HG03460 (cell line): ENCODE results near the gene DRICH1.
"Not testable (repeated sequence)": the region's sequence is repeated elsewhere in the genome, so short reads cannot be mapped to it uniquely, and the experiment has no call there.

Experiments used
- ATAC-seq: cut with Tn5 transposase; IDR thresholded peaks from one replicate; pipeline ENCODE4 v1.9.1; 2021; ENCODE audit not compliant: unreplicated experiment

Gene DRICH1

DNA sequence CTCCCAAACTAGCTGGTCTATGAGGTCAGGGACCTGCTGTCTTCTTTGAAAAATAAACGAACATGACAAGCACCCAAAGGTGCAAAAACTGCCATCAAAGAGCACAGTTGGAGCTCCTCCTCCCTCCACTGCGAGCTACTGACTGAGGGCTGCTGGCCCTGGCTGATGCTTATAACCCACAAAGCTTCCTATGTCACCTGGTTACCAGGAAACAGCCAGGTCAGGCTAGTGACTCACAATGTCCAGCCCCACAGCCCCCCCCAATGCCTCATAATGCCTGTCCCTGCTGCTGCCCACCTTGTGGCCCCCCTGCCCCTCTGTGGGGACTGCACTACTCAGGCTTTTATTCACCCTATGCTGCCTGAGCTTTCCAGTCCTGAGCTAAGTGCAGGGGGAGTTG, at the start of gene DRICH1:
Gene DRICH1, minus strand, starts transcription at position 144 of the 400 bp plus-strand sequence. CDS start 298 bp downstream, outside the sequence.
- ATAC-seq: no peak

DNA sequence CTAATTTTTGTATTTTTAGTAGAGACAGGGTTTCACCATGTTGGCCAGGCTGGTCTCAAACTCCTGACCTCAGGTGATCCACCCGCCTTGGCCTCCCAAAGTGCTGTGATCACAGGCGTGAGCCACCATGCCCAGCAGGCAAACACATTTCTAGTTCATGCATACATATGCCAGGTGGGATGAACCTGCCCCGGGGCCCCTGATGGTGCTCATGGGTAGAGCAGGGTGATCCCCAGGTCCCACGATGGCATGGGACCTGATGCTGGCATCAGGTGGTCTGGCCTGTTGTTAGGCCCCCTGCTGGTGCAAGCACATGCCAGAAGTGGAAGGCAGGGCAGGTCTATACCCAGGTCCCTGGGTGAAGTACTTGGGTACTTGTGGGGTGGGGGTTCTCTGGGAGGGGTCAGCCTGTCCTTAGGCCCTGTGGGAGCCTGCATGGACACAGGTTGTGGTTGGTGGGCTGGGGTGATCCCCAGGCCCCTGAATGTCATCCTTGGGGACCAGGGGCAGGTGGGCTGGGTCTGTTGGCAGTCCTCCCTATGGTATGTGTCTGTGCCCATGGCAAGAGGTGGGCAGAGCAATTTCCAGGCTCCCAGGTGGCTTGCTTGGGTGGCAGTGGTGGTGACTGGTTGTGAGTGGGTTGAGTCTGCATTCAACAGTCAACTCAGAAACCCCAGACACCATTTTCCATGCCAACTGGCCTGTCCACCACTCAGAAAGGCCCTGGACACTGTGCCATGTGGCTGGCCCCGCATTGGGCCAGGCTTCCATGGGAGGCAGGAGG, 49.1 kb upstream of the DRICH1 start:
- no peak for ATAC-seq

DNA sequence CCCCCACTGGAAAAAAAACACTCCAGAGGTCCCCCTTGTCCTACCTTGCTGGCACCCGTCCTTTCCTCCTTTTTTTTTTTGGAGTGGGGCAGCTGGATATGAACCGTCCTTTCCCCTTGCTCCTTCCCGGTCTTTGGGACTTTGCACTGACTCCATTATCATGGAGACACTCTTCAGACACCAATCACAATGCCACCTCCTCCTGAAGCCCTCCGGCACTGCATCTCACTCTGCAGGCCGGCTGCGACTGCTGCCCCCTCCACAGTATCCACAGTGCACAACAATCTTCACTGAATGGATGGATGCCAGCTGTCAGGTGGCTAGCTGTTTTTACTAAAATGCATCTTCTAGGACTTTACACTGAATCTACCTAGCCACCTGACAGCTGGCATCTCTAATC, 46.0 kb upstream of the DRICH1 start:
- ATAC-seq: no peak

DNA sequence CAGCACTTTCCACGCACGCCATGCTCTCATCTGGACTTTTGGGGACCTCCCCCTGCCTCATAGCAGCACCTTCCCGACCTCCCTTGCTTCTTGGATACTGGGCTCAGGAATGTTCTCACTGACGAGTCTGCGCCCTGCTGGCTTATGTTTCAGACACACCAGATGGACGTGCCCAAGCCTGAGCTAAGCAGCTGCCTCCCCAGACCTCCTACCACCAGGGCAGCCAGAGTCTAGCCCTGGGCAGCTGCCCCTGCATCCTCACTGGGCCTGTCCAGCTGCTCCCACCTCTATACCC, 45.5 kb upstream of the DRICH1 start:
- no peak for ATAC-seq

DNA sequence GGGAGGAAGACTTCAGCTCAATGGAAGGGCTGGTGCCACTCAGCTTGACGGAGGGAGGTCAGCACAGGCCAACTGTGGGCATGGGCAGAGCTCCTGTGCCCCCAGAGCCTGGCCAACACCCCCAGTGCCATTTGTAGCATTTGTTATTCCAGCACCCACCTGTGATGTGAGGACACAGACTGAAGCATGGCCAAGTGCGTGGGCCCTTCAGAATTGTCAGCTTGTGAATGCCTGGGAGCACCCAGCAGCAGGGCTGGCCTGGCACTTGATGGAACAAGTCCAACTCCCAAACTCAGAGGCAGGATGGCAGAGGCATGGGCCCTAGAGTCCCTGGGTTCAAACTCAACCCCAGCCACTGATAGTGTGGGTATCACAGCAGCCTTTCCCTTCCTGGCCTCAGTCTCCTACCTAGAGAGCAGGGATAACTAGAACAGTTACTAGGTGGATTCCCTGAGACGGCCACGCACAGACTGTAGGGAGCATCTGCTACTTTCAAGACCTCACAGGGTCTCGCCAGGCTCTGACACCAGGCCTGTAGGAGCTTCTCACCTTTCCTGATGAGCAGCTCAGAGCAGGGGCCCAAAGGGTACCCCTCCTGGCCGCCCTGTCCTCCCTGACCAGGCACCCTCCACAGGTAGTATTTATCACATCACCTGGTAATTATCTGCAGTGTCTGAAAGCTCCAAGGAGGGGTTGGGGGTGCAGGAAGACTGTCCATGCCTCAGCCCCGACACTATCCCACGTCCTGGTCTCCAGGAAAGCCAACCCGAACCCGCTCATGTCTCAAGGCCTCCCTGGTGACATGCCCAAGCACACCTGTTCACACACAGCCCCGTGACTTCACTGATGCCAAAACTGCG, 45.0 kb upstream of the DRICH1 start:
- not testable (repeated sequence) for ATAC-seq

GRCh38 chr22:23675502-23676415, 43.6 kb upstream of the DRICH1 start:
- no peak for ATAC-seq

DNA sequence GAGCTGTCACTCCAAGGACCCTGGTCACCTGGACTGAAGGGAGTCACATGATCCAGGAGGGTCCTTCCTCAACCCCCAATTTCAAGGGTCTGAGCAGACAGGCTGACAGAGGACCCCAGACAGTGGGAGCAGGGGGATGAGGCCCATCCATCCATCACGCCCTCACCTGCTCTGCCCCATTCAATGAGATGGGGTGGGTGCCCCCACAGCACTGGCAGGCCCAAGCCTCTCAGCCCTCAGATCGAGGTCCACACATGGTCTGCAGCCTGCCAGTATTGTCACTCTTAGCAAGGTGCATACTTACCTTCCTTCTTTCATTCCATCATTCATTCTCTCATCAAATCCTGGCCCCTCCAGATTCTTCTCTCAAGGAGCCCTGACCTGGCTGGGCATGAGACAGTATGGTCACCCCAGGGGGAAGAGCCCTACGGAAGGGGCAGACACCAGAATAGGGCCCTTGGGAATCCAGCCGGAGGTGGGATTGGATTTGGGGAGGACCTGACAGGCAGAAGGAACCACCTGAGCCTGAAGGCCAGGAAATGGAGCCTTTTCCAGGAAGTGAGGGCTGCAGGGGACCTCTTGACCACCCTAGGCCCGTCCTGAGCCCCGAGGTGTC, 42.9 kb upstream of the DRICH1 start:
- not testable (repeated sequence) for ATAC-seq

DNA sequence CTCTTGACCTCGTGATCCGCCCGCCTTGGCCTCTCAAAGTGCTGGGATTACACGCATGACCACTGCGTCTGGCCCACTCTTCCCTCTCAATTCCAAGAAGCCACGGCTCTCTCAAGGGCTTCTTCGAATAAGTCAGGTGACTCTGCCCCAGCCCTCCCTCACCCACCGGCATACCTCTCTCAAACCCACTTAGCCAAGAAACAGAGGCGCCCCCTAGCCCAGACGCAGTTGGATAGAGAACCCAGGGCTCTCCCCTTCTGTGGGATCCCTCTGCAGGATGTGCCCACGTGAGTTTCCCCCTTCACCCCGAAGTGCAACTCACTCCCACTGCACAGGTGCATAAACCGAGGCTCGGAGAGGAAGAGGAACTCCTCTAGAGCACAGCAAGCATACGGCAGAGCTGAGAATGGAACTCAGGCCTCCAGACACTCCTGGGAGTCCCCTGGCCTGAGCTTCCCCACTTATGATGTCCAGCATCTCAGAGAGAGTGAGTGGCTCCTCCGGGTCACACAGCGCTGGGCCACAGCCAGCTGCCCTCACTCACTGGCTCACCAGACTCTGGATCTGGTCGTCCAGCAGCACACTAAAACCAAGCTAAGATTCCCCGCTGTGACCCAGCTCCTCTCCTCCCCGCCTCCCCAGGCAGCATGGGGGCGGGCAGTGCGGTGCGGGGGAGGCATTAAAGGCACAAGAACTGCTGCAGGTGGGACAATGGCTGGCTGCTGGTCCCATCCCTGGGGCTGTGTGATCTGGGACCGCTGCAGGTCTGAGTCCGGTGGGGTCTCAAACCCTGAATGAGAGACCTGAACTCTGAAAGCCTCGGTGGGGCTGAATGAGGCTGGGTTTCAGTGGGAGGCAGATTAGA, 41.9 kb upstream of the DRICH1 start:
- no peak for ATAC-seq

DNA sequence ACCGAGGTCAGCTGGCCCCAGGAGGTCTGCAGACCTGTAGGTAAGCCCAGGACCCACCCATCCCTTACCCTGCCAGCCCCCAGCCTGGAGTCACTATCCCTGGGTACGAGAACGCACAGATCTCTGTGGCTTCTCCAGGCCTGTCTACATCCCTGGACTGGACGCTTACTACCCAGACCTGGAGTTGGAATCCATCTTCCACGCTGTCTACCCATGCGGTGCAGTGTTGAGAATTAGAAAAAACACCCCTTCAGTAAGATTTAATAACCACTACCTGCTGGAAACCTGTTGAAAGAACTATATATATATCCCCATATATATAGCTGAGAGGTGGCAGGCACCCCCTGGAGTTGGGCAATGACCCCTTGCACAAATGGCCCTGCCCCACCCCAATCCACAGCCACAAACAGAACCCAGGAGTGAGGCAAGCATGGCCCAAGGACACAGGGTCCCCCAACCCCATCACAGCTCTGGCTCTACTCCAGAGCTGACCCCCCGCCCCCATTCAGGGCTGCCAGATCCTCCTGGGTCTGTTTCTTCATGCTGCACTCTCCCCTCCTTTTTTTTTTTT, 41.0 kb upstream of the DRICH1 start:
- ATAC-seq: no peak

GRCh38 chr22:23672307-23673049, 40.4 kb upstream of the DRICH1 start:
- ATAC-seq: not testable (repeated sequence)

DNA sequence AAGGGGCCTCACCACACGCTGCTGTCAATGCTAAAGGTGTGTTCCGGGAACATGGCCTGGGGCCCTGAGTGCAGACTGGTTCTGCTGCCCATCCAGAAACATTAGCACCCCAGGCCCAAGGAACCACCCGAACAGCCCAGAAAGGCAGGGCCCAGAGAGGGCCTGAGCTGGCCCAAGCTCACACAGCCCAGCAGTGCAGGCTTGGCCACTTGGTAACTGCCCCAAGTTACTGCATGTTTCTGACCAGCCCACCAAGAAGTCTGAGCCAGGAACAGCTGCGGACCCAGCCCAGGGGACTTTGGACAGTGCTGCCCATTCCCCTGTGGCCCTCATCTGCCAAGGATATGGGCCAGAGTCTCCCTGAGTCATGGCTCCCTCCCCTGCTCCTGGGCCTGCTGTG, 39.3 kb upstream of the DRICH1 start:
- ATAC-seq: not testable (repeated sequence)

GRCh38 chr22:23670378-23671295, 38.5 kb upstream of the DRICH1 start:
- ATAC-seq: no peak

- not testable (repeated sequence) for ATAC-seq
These were observed 28.3 kb upstream of the DRICH1 start for GRCh38 chr22:23660381-23660780.

- no peak for ATAC-seq
These were observed 25.6 kb upstream of the DRICH1 start for GRCh38 chr22:23657727-23658126.

DNA sequence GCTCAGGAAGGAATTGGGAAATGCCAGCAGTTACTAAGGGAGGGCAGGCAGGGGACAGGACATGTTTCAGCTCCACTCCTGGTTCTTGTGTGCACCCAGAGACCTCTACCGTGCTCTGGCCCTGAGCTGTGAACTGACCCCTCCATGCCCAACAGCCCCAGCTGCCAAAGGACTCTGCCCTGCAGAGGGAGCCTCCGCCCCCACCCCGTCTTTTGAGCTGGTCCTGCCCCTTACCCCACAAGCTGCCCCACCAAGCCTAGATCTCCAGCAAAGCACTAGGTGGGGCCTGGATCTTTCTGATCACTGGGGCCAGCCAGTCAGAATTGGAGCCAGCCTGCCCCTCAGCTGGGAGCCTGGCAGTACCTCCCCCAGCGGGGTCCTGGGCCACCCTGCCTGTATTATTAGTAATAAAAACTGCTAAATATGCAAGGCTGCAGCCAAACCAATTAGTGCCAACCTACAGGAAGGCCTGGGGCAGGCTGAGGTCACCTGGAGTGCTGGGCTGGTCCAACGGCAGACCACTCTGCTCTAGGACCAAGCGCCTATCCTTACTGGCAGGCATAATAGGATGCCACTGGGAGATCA, 23.9 kb upstream of the DRICH1 start:
- ATAC-seq: no peak

GRCh38 chr22:23652711-23653110, 20.6 kb upstream of the DRICH1 start:
- no peak for ATAC-seq

- ATAC-seq: no peak
These were observed 20.2 kb upstream of the DRICH1 start for GRCh38 chr22:23652286-23652685.
